ENCODE measurements around the gene VPS25.
"Not testable (repeated sequence)": the region's sequence is repeated elsewhere in the genome, so short reads cannot be mapped to it uniquely, and the experiment has no call there.

The VPS25 gene

GRCh38 chr17:42773290-42774035, at the start of gene VPS25:
VPS25 (plus strand) TSS chr17:42773449; CDS start chr17:42773476, 27 bp downstream.
- DNase-seq: peak; percentile 79

GRCh38 chr17:42723636-42724035, 49.6 kb upstream of the VPS25 start:
- no peak for DNase-seq

GRCh38 chr17:42725143-42725542, 48.1 kb upstream of the VPS25 start:
- DNase-seq: no peak

- DNase-seq: no peak
Observed at GRCh38 chr17:42740699-42741098, 32.5 kb upstream of the VPS25 start.

- DNase-seq: not testable (repeated sequence)
Observed at GRCh38 chr17:42742916-42743315, 30.3 kb upstream of the VPS25 start.

GRCh38 chr17:42743595-42744282, 29.5 kb upstream of the VPS25 start:
- no peak for DNase-seq

GRCh38 chr17:42744283-42744805, 28.9 kb upstream of the VPS25 start:
- peak; percentile 77 for DNase-seq

GRCh38 chr17:42744806-42745617, 28.2 kb upstream of the VPS25 start, which contains the start of gene EZH1:
EZH1 (minus strand) TSS chr17:42745040; CDS start chr17:42728941, 16,099 bp downstream.
- peak; percentile 94 for DNase-seq

- no peak for DNase-seq
Observed at GRCh38 chr17:42748202-42748907, 24.9 kb upstream of the VPS25 start.

- DNase-seq: no peak
Observed at GRCh38 chr17:42748908-42749798, 24.1 kb upstream of the VPS25 start.

GRCh38 chr17:42750739-42751344, 22.4 kb upstream of the VPS25 start:
- no peak for DNase-seq

GRCh38 chr17:42751628-42752027, 21.6 kb upstream of the VPS25 start:
- no peak for DNase-seq

- DNase-seq: no peak
Observed at GRCh38 chr17:42754782-42755181, 18.5 kb upstream of the VPS25 start.

- no peak for DNase-seq
Observed at GRCh38 chr17:42759982-42760651, 13.1 kb upstream of the VPS25 start.

- DNase-seq: peak; percentile 30
Observed at GRCh38 chr17:42760652-42761581, 12.3 kb upstream of the VPS25 start, which contains the start of gene RAMP2. RAMP2 (plus strand) TSS chr17:42761227; CDS start chr17:42761262, 35 bp downstream.

GRCh38 chr17:42761638-42762037, 11.6 kb upstream of the VPS25 start:
- no peak for DNase-seq

- DNase-seq: no peak
Observed at GRCh38 chr17:42766124-42766523, 7.1 kb upstream of the VPS25 start.

- no peak for DNase-seq
Observed at GRCh38 chr17:42767512-42767911, 5.7 kb upstream of the VPS25 start.

GRCh38 chr17:42768006-42768405, 5.2 kb upstream of the VPS25 start:
- not testable (repeated sequence) for DNase-seq

Measured in CD4-positive, alpha-beta T cell treated with Interleukin-17A for 4 hours (primary cell).